ENCODE results near the gene TAS2R30. TPM values are rescaled to one million over a fixed set of nuclear protein-coding genes. Genes with fewer than 3 reads are reported as not detected.
"Not testable (repeated sequence)": the region's sequence is repeated elsewhere in the genome, so short reads cannot be mapped to it uniquely, and the experiment has no call there.

TAS2R30 gene
- total RNA-seq, 1 donor from 2014 or later = 1.5 TPM

GRCh38 chr12:11130999-11131398, 3.4 kb downstream of the TAS2R30 start:
- DNase-seq (ENCODE audit: low read depth) = peak; percentile 97

GRCh38 chr12:11130382-11130781, 4.1 kb downstream of the TAS2R30 start:
- no peak for DNase-seq (ENCODE audit: low read depth)

- not testable (repeated sequence) for DNase-seq (ENCODE audit: low read depth)
These were observed 20.3 kb downstream of the TAS2R30 start for GRCh38 chr12:11114130-11114529.

- DNase-seq (ENCODE audit: low read depth) = not testable (repeated sequence)
These were observed 23.2 kb downstream of the TAS2R30 start for GRCh38 chr12:11111213-11111612.

- no peak for DNase-seq (ENCODE audit: low read depth)
These were observed 25.6 kb downstream of the TAS2R30 start for GRCh38 chr12:11108862-11109261.

GRCh38 chr12:11107719-11108118, 26.7 kb downstream of the TAS2R30 start:
- DNase-seq (ENCODE audit: low read depth) = no peak

- no peak for DNase-seq (ENCODE audit: low read depth)
These were observed 28.2 kb downstream of the TAS2R30 start for GRCh38 chr12:11106288-11106687.

GRCh38 chr12:11105546-11105945, 28.9 kb downstream of the TAS2R30 start:
- DNase-seq (ENCODE audit: low read depth) = no peak

GRCh38 chr12:11094910-11095309, 39.5 kb downstream of the TAS2R30 start:
- not testable (repeated sequence) for DNase-seq (ENCODE audit: low read depth)

GRCh38 chr12:11092128-11092527, 42.3 kb downstream of the TAS2R30 start, which contains the start of gene TAS2R43:
Gene TAS2R43 (minus strand): TSS chr12:11092313. CDS start chr12:11092229, 84 bp downstream.
- no peak for DNase-seq (ENCODE audit: low read depth)

GRCh38 chr12:11089246-11089645, 45.2 kb downstream of the TAS2R30 start:
- no peak for DNase-seq (ENCODE audit: low read depth)

GRCh38 chr12:11085419-11085818, 49.0 kb downstream of the TAS2R30 start:
- DNase-seq (ENCODE audit: low read depth) = no peak

Other genes starting within 250 kb of the TAS2R30 start
- gene TAS2R13, start 225.1 kb downstream of the TAS2R30 start, total RNA-seq = 0.94 and 1.2 TPM in 2 replicates
- gene PRH2, start 205.4 kb downstream of the TAS2R30 start, total RNA-seq = not detected in 2 replicates
- gene TAS2R14, start 195.4 kb downstream of the TAS2R30 start, total RNA-seq = 0.99 and 2.5 TPM in 2 replicates
- 0.62 and 1.5 TPM in 2 replicates for gene TAS2R50, start 147.7 kb downstream of the TAS2R30 start, total RNA-seq
- 0.68 and 2.1 TPM in 2 replicates for gene TAS2R20, start 136.3 kb downstream of the TAS2R30 start, total RNA-seq
- 1.7 and 2.0 TPM in 2 replicates for gene TAS2R19, start 112.0 kb downstream of the TAS2R30 start, total RNA-seq
- 0.99 and 2.2 TPM in 2 replicates for gene TAS2R31, start 103.2 kb downstream of the TAS2R30 start, total RNA-seq
- 0.62 TPM in 1 of 2 replicates, not detected in the other for gene TAS2R46, start 72.3 kb downstream of the TAS2R30 start, total RNA-seq
- 0.48 TPM in 1 of 2 replicates, not detected in the other for gene TAS2R43, start 42.3 kb downstream of the TAS2R30 start, total RNA-seq
- gene SMIM10L1, start 36.5 kb upstream of the TAS2R30 start, total RNA-seq = 9.1 and 10.4 TPM in 2 replicates
- gene TAS2R42, start 52.3 kb upstream of the TAS2R30 start, total RNA-seq = not detected in 2 replicates
- gene PRB3, start 135.1 kb upstream of the TAS2R30 start, total RNA-seq = not detected in 2 replicates
- gene PRB4, start 175.8 kb upstream of the TAS2R30 start, total RNA-seq = not detected in 2 replicates

Measured in myocyte (in vitro differentiated cells).